Measurements from ENCODE around the gene DEPDC1.

DNA sequence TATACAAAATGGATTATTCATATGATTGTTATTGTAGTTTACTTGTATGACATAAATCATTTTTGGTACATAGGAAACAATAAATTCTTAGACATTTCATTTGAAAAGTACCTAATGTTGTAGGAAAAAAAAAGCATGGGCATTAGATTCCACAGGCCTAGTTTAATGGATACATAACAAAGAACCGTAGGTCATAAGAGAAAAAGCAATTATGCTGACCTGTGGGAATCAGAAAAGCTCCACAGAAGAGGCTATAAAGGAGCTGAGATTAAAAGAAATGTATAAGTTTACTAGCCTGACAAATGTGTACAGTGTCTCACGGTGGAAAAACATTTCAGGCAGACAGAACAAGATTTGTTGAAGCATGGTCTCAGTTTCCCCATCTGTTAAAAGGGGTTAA lies 3.7 kb downstream of the DEPDC1 start:
- TF ChIP-seq, protein P1, sequence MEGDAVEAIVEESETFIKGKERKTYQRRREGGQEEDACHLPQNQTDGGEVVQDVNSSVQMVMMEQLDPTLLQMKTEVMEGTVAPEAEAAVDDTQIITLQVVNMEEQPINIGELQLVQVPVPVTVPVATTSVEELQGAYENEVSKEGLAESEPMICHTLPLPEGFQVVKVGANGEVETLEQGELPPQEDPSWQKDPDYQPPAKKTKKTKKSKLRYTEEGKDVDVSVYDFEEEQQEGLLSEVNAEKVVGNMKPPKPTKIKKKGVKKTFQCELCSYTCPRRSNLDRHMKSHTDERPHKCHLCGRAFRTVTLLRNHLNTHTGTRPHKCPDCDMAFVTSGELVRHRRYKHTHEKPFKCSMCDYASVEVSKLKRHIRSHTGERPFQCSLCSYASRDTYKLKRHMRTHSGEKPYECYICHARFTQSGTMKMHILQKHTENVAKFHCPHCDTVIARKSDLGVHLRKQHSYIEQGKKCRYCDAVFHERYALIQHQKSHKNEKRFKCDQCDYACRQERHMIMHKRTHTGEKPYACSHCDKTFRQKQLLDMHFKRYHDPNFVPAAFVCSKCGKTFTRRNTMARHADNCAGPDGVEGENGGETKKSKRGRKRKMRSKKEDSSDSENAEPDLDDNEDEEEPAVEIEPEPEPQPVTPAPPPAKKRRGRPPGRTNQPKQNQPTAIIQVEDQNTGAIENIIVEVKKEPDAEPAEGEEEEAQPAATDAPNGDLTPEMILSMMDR (IDR thresholded peaks at IDR 0.05): no peak
- no peak for TF ChIP-seq POLR2A (IDR thresholded peaks at IDR 0.05)

Measured in tibial nerve (tissue), 3 donors.